Measurements from ENCODE around the gene DPP9. TPM values are rescaled to one million over a fixed set of nuclear protein-coding genes. Genes with fewer than 3 reads are reported as not detected.
"Not testable (repeated sequence)": the region's sequence is repeated elsewhere in the genome, so short reads cannot be mapped to it uniquely, and the experiment has no call there.

The DPP9 gene
- total RNA-seq, 2 donors from 2014 or later: 36.8 to 48.8 TPM

- Histone ChIP-seq H3K9ac (ENCODE audit: extremely low read depth, low read length, poor library complexity, severe bottlenecking) (no peak overlapping the region), H3K27me3 (ENCODE audit: control insufficient read depth, insufficient read depth, low read length, poor library complexity, severe bottlenecking) (no peaks in the 10 kb centered on the region), H3K4me1 (ENCODE audit: control insufficient read depth, insufficient read depth, low read length) (no peaks in the 10 kb centered on the region), H3K9me3 (ENCODE audit: control insufficient read depth, low read length) (no peaks in the 10 kb centered on the region), H3K4me3 (ENCODE audit: low read length) (no peak overlapping the region), H3K36me3 (ENCODE audit: control insufficient read depth, insufficient read depth, low read length) (peaks cover 30% of the 10 kb centered on the region), H3K27ac (ENCODE audit: low read depth, low read length) (no peak overlapping the region)
- Mint-ChIP-seq H3K4me3 (no peak overlapping the region), H3K36me3 (ENCODE audit: low read depth) (peaks cover 45% of the 10 kb centered on the region), H3K27me3 (ENCODE audit: insufficient read depth) (no peaks in the 10 kb centered on the region), H3K27ac (no peak overlapping the region), H3K4me1 (no peaks in the 10 kb centered on the region), H3K9me3 (no peaks in the 10 kb centered on the region)
- WGBS, 2 experiments (ENCODE audit: insufficient coverage in 1 of 2, insufficient read length in 1 of 2): 94 to 98% methylated on average over 23 to 28 of the region's 28 CpGs
- DNase-seq: no peak
- TF ChIP-seq, protein P1, sequence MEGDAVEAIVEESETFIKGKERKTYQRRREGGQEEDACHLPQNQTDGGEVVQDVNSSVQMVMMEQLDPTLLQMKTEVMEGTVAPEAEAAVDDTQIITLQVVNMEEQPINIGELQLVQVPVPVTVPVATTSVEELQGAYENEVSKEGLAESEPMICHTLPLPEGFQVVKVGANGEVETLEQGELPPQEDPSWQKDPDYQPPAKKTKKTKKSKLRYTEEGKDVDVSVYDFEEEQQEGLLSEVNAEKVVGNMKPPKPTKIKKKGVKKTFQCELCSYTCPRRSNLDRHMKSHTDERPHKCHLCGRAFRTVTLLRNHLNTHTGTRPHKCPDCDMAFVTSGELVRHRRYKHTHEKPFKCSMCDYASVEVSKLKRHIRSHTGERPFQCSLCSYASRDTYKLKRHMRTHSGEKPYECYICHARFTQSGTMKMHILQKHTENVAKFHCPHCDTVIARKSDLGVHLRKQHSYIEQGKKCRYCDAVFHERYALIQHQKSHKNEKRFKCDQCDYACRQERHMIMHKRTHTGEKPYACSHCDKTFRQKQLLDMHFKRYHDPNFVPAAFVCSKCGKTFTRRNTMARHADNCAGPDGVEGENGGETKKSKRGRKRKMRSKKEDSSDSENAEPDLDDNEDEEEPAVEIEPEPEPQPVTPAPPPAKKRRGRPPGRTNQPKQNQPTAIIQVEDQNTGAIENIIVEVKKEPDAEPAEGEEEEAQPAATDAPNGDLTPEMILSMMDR (conservative IDR thresholded peaks at IDR 0.05): no peak
These were observed 39.1 kb downstream of the DPP9 start for GRCh38 chr19:4684312-4685095.

GRCh38 chr19:4682417-4683200 lies 41.0 kb downstream of the DPP9 start:
- H3K27me3 ChIP-seq (ENCODE audit: control insufficient read depth, insufficient read depth, low read length, poor library complexity, severe bottlenecking): no peaks in the 10 kb centered on the region
- H3K36me3 ChIP-seq (ENCODE audit: control insufficient read depth, insufficient read depth, low read length): peaks cover 29% of the 10 kb centered on the region
- no peak for DNase-seq
- Mint-ChIP-seq H3K4me1 (no peaks in the 10 kb centered on the region), H3K9me3 (no peaks in the 10 kb centered on the region), H3K27me3 (ENCODE audit: insufficient read depth) (no peaks in the 10 kb centered on the region), H3K4me3 (no peak overlapping the region), H3K36me3 (ENCODE audit: low read depth) (peaks cover 44% of the 10 kb centered on the region), H3K27ac (no peak overlapping the region)
- no peaks in the 10 kb centered on the region for H3K9me3 ChIP-seq (ENCODE audit: control insufficient read depth, low read length)
- no peak overlapping the region for H3K4me3 ChIP-seq (ENCODE audit: low read length)
- H3K27ac ChIP-seq (ENCODE audit: low read depth, low read length): no peak overlapping the region
- WGBS, 2 experiments (ENCODE audit: insufficient coverage in 1 of 2, insufficient read length in 1 of 2): 97% methylated on average over 18 to 45 of the region's 45 CpGs
- no peaks in the 10 kb centered on the region for H3K4me1 ChIP-seq (ENCODE audit: control insufficient read depth, insufficient read depth, low read length)
- H3K9ac ChIP-seq (ENCODE audit: extremely low read depth, low read length, poor library complexity, severe bottlenecking): no peak overlapping the region
- TF ChIP-seq, protein P1 (conservative IDR thresholded peaks at IDR 0.05): no peak

DNA sequence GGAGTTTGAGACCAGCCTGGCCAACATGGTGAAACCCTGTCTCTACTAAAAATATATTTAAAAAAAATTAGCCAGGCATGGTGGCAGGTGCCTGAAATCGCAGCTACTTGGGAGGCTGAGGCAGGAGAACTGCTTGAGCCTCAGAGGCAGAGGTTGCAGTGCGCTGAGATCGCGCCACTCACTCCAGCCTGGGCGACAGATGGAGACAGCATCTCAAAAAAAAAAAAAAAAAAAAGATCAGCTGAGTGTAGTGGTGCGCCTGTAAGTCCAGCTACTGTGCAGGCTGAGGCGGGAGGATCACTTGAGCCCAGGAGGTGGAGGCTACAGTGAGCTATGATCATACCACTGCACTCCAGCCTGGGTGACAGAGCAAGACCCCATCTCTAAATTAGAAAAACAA lies 43.6 kb downstream of the DPP9 start:
- H3K36me3 ChIP-seq (ENCODE audit: control insufficient read depth, insufficient read depth, low read length): peaks cover 26% of the 10 kb centered on the region
- WGBS, 2 experiments (ENCODE audit: insufficient coverage in 1 of 2, insufficient read length in 1 of 2): 89 to 99% methylated on average over 5 to 7 of the region's 7 CpGs
- not testable (repeated sequence) for H3K27ac Mint-ChIP-seq; H3K4me3 Mint-ChIP-seq; H3K27me3 Mint-ChIP-seq (ENCODE audit: insufficient read depth); H3K4me1 ChIP-seq (ENCODE audit: control insufficient read depth, insufficient read depth, low read length); H3K9ac ChIP-seq (ENCODE audit: extremely low read depth, low read length, poor library complexity, severe bottlenecking); H3K9me3 Mint-ChIP-seq; H3K27me3 ChIP-seq (ENCODE audit: control insufficient read depth, insufficient read depth, low read length, poor library complexity, severe bottlenecking); H3K4me1 Mint-ChIP-seq; H3K27ac ChIP-seq (ENCODE audit: low read depth, low read length); H3K4me3 ChIP-seq (ENCODE audit: low read length); H3K9me3 ChIP-seq (ENCODE audit: control insufficient read depth, low read length); DNase-seq
- H3K36me3 Mint-ChIP-seq (ENCODE audit: low read depth): peaks cover 45% of the 10 kb centered on the region
